PC-3 (cell line): ENCODE measurements around the gene KRTAP5-11.

Experiments
- EZH2 ChIP-seq: fragments of 300-600 bp; sonication (generic); IDR thresholded peaks from one replicate; pipeline ENCODE4 v1.6.1; 2017; ENCODE audit warnings: antibody characterized with exemption, mild to moderate bottlenecking, low read length; ENCODE audit not compliant: unreplicated experiment
- EZH2phosphoT487 ChIP-seq: fragments of 300-600 bp; sonication (generic); IDR thresholded peaks from 2 replicates; pipeline ENCODE4 v1.6.1; 2018; ENCODE audit warnings: mild to moderate bottlenecking, antibody characterized with exemption, low read length, borderline replicate concordance
- TF ChIP-seq, protein P1 (sequence below): fragments of 300-600 bp; sonication (generic); conservative IDR thresholded peaks from 2 replicates; pipeline ENCODE4 v1.5.1; 2017; ENCODE audit warnings: antibody characterized with exemption, low read depth, mild to moderate bottlenecking, low read length

DNA sequence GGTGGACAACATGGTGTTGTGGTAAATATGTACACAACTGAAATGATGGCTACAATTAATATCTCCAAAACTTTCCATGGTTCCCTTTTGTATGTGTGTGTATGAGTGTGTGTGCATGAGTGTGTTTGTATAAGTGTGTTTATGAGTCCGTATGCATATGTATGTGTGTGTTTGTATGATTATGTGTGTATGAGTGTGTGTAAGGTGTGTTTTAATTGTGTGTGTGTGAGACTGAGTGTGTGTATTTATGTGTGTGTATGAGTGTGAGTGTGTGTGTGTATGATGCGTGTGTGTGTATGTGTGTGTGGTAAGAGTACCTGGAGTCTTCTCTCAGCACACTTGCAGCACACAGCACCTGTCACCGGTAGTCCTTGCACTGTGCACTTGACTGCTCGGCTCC, 26.7 kb downstream of the KRTAP5-11 start:
- TF ChIP-seq, protein P1, sequence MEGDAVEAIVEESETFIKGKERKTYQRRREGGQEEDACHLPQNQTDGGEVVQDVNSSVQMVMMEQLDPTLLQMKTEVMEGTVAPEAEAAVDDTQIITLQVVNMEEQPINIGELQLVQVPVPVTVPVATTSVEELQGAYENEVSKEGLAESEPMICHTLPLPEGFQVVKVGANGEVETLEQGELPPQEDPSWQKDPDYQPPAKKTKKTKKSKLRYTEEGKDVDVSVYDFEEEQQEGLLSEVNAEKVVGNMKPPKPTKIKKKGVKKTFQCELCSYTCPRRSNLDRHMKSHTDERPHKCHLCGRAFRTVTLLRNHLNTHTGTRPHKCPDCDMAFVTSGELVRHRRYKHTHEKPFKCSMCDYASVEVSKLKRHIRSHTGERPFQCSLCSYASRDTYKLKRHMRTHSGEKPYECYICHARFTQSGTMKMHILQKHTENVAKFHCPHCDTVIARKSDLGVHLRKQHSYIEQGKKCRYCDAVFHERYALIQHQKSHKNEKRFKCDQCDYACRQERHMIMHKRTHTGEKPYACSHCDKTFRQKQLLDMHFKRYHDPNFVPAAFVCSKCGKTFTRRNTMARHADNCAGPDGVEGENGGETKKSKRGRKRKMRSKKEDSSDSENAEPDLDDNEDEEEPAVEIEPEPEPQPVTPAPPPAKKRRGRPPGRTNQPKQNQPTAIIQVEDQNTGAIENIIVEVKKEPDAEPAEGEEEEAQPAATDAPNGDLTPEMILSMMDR: no peak
- TF ChIP-seq EZH2 (no peak), EZH2phosphoT487 (no peak)
